Endothelial cell of umbilical vein (primary cell): ENCODE data around the gene SKIC3. TPM values are rescaled to one million over a fixed set of nuclear protein-coding genes. Genes with fewer than 3 reads are reported as not detected.

Experiments
- BruUV-seq: library from RNA; stranded (reverse); fragments of 400-500 nt; replicated peaks from 2 replicates; lab custom pipeline; 2021; lab: Mats Ljungman, UMichigan
- CTCF ChIA-PET: fragments of 300-600, 350-600 bp; sonication (Branson Sonifier 250); formaldehyde crosslinking; loops from one replicate; lab custom pipeline; 2021; ENCODE audit warnings: antibody characterized with exemption, inconsistent platforms; lab: Charles Lee
- POLR2A ChIA-PET: fragments of 300-600, 350-600 bp; sonication (Branson Sonifier 250); formaldehyde crosslinking; loops from one replicate; lab custom pipeline; 2021; ENCODE audit warnings: antibody characterized with exemption, inconsistent platforms; lab: Charles Lee
- DNase-seq: peaks from one replicate; pipeline ENCODE4 v3.0.0-alpha.2; 2011; ENCODE audit warnings: low read depth, low spot score
- FAIRE-seq: peaks from 2 replicates; lab custom pipeline; 2011; peaks lifted over from hg19 to GRCh38; lab: Jason Lieb, UNC
- H2AFZ ChIP-seq: 2 replicates; pipeline ENCODE4 v1.6.0; 2012; ENCODE audit warnings: low read depth, low read length, control low read depth, inconsistent platforms
- H3K27ac ChIP-seq: 2 replicates; pipeline ENCODE4 v1.5.1; 2011; ENCODE audit warnings: low read depth, mild to moderate bottlenecking, control low read depth, low read length, moderate library complexity; ENCODE audit not compliant: insufficient read depth
- H3K27me3 ChIP-seq, 2 experiments: 2 replicates each; pipeline versions ENCODE4 v1.6.0 to v1.6.1; 2011; ENCODE audit warnings: low read length in 2 of 2, mixed read lengths in 1 of 2; ENCODE audit not compliant: control insufficient read depth in 2 of 2, insufficient read depth in 2 of 2
- H3K36me3 ChIP-seq, 2 experiments: 2 replicates in 1 of 2; 3 replicates in 1 of 2; pipeline ENCODE4 v1.5.1; 2011; ENCODE audit warnings: low read length in 2 of 2, mild to moderate bottlenecking in 1 of 2, moderate library complexity in 1 of 2; ENCODE audit not compliant: control insufficient read depth in 2 of 2, insufficient read depth in 2 of 2; ENCODE audit errors: extremely low read depth in 1 of 2
- H3K4me1 ChIP-seq: 3 replicates; pipeline ENCODE4 v1.5.1; 2011; ENCODE audit warnings: mild to moderate bottlenecking, low read length; ENCODE audit not compliant: control insufficient read depth, insufficient read depth; ENCODE audit errors: extremely low read depth
- H3K4me2 ChIP-seq: 2 replicates; pipeline ENCODE4 v1.6.1; 2011; ENCODE audit warnings: low read length, control low read depth, mixed read lengths; ENCODE audit not compliant: insufficient read depth
- H3K4me3 ChIP-seq, 3 experiments: fragments of 200-600 bp in 1 of 3; sonication (generic), shearing (Covaris generic) in 1 of 3; replicated peaks in 1 of 3; 2 replicates each; pipeline ENCODE4 v1.5.1; 2011 to 2016; ENCODE audit warnings: control low read depth in 3 of 3, low read length in 3 of 3, mild to moderate bottlenecking in 2 of 3, inconsistent platforms in 1 of 3, low read depth in 1 of 3, moderate library complexity in 1 of 3; ENCODE audit not compliant: insufficient read depth in 1 of 3
- H3K79me2 ChIP-seq: 2 replicates; pipeline ENCODE4 v1.6.0; 2012; ENCODE audit warnings: low read length, inconsistent platforms; ENCODE audit not compliant: control insufficient read depth, insufficient read depth
- H3K9ac ChIP-seq: replicated peaks from 2 replicates; pipeline ENCODE3; 2011; ENCODE audit warnings: low read length, control low read depth; ENCODE audit not compliant: insufficient read depth; ENCODE audit errors: extremely low read depth
- H3K9me1 ChIP-seq: replicated peaks from 3 replicates; pipeline ENCODE4 v1.6.0; 2011; ENCODE audit warnings: mild to moderate bottlenecking, low read length; ENCODE audit not compliant: control insufficient read depth, insufficient read depth; ENCODE audit errors: extremely low read depth
- H3K9me3 ChIP-seq: replicated peaks from 2 replicates; pipeline ENCODE4 v1.5.1; 2012; ENCODE audit warnings: low read length, inconsistent platforms; ENCODE audit not compliant: control insufficient read depth, insufficient read depth
- H4K20me1 ChIP-seq: replicated peaks from 2 replicates; pipeline ENCODE3; 2011; ENCODE audit warnings: mild to moderate bottlenecking, low read length; ENCODE audit not compliant: control insufficient read depth, insufficient read depth; ENCODE audit errors: extremely low read depth
- EZH2 ChIP-seq: IDR thresholded peaks from 2 replicates; pipeline ENCODE4 v1.6.1; 2012; ENCODE audit warnings: borderline replicate concordance, low read depth, mild to moderate bottlenecking, moderate library complexity, low read length, inconsistent platforms; ENCODE audit not compliant: severe bottlenecking
- FOS ChIP-seq: IDR thresholded peaks from 2 replicates; pipeline ENCODE4 v1.6.1; 2011; ENCODE audit warnings: mild to moderate bottlenecking, low read length, moderate library complexity, borderline replicate concordance; ENCODE audit not compliant: insufficient read depth
- GATA2 ChIP-seq: IDR thresholded peaks from 2 replicates; pipeline ENCODE4 v1.7.0; 2011; ENCODE audit warnings: low read depth, mild to moderate bottlenecking, moderate library complexity, mixed read lengths, low read length; ENCODE audit not compliant: insufficient read length, insufficient read depth
- JUN ChIP-seq: IDR thresholded peaks from 2 replicates; pipeline ENCODE4 v1.6.1; 2011; ENCODE audit warnings: borderline replicate concordance, low read depth; ENCODE audit not compliant: insufficient read length, insufficient read depth
- MYC ChIP-seq: IDR thresholded peaks from one replicate; pipeline ENCODE4 v1.6.1; 2011; ENCODE audit warnings: mild to moderate bottlenecking, low read depth, low read length
- POLR2A ChIP-seq: IDR thresholded peaks from 2 replicates; pipeline ENCODE4 v1.6.1; 2012; ENCODE audit warnings: low read depth, mild to moderate bottlenecking, control low read depth, low read length
- POLR2AphosphoS5 ChIP-seq: IDR thresholded peaks from 2 replicates; pipeline ENCODE4 v1.6.1; 2012; ENCODE audit warnings: low read depth, mild to moderate bottlenecking, control low read depth, low read length, moderate library complexity; ENCODE audit not compliant: insufficient read depth
- dilution Hi-C: fragments of 300-500 bp; cut with MboI; formaldehyde crosslinking; loops from one replicate; pipeline ENCODE4 v1.15.0; 2019; ENCODE audit warnings: low sequenced_read_pairs; ENCODE audit not compliant: extremely low pct_ligation_motif_present
- intact Hi-C: fragments of 100-400 bp; cut with micrococcal nuclease; formaldehyde crosslinking; loops from one replicate; pipeline ENCODE4 v1.10.0; 2022
- polyA plus RNA-seq, 4 experiments: library from polyadenylated mRNA; depleted of rRNA in 3 of 4; stranded (reverse) in 3 of 4; unstranded in 1 of 4; fragments of >200 nt; gene quantifications; 2 replicates each; pipeline versions ENCODE4 v1.2.1 to v1.2.3, GENCODE V29; 2011 to 2012; ENCODE audit warnings: missing spikeins in 1 of 4
- total RNA-seq: library from RNA; stranded (reverse); gene quantifications from 2 replicates; pipeline ENCODE4 v1.2.3, GENCODE V29; 2021
- TF ChIP-seq, protein P1 (sequence below), 2 donors: IDR thresholded peaks; 1 replicate in 1 of 2; 2 replicates in 1 of 2; pipeline ENCODE4 v1.5.1; 2011; ENCODE audit warnings: low read length in 2 of 2, mild to moderate bottlenecking in 2 of 2, moderate library complexity in 2 of 2, control low read depth in 1 of 2, inconsistent platforms in 1 of 2, low read depth in 1 of 2; ENCODE audit not compliant: insufficient read depth in 1 of 2; ENCODE audit errors: extremely low read depth in 1 of 2
- TF ChIP-seq, protein P2 (sequence below): IDR thresholded peaks from 2 replicates; pipeline ENCODE4 v1.6.1; 2011; ENCODE audit not compliant: insufficient read depth, insufficient read length

SKIC3 gene
- total and polyA plus RNA-seq, 2 donors (not counting 3 experiments of a cell fraction or from before 2014, with no cell fraction given): 18.8 to 100 TPM

DNA sequence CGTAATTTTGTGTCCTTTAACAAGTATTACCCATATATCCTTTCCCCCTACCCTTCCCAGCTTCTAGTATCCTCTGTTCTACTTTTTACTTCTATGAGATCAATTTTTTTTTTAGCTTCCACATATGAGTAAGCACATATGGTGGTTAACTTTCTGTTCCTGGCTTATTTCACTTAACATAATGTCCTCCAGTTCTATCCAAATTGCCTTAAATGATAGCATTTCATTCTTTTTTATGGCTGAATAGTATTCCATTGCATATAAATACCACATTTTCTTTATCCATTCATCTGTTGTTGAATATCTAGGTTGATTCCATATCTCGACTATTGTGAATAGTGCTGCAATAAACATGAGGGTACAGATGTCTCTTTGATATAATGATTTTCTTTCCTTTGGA lies 36.4 kb downstream of the SKIC3 start:
- Histone ChIP-seq H3K27me3 (no peaks in the 10 kb centered on the region), H3K4me1 (no peaks in the 10 kb centered on the region), H3K27ac (no peak overlapping the region), H2AFZ (no peak overlapping the region), H3K9ac (no peak overlapping the region), H4K20me1 (no peaks in the 10 kb centered on the region), H3K9me3 (no peaks in the 10 kb centered on the region), H3K4me2 (no peak overlapping the region), H3K36me3 (peaks cover 9 to 35% of the 10 kb centered on the region in 2 experiments), H3K9me1 (no peaks in the 10 kb centered on the region), H3K4me3 (no peak overlapping the region), H3K79me2 (no peaks in the 10 kb centered on the region)
- FAIRE-seq: no peak
- ChIA-PET POLR2A (no interaction called here), CTCF (interaction anchor here (0.7 kb wide), 1 partner anchor 235 kb away, joined by 3 read pairs; no protein-coding TSS in a partner anchor)
- dilution Hi-C loops: no loop called here
- intact Hi-C loops: no loop called here
- TF ChIP-seq, protein P1, sequence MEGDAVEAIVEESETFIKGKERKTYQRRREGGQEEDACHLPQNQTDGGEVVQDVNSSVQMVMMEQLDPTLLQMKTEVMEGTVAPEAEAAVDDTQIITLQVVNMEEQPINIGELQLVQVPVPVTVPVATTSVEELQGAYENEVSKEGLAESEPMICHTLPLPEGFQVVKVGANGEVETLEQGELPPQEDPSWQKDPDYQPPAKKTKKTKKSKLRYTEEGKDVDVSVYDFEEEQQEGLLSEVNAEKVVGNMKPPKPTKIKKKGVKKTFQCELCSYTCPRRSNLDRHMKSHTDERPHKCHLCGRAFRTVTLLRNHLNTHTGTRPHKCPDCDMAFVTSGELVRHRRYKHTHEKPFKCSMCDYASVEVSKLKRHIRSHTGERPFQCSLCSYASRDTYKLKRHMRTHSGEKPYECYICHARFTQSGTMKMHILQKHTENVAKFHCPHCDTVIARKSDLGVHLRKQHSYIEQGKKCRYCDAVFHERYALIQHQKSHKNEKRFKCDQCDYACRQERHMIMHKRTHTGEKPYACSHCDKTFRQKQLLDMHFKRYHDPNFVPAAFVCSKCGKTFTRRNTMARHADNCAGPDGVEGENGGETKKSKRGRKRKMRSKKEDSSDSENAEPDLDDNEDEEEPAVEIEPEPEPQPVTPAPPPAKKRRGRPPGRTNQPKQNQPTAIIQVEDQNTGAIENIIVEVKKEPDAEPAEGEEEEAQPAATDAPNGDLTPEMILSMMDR (IDR thresholded peaks at IDR 0.05; ENCODE audit: extremely low read depth in 1 of 2, insufficient read depth in 1 of 2, low read depth in 1 of 2, low read length in 2 of 2): no peak
- TF ChIP-seq GATA2 (no peak), EZH2 (no peak), FOS (no peak), JUN (no peak), MYC (no peak), POLR2A (no peak), POLR2AphosphoS5 (no peak)
- TF ChIP-seq, protein P2, sequence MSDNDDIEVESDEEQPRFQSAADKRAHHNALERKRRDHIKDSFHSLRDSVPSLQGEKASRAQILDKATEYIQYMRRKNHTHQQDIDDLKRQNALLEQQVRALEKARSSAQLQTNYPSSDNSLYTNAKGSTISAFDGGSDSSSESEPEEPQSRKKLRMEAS: no peak
- no TSS peak for BruUV-seq
- DNase-seq: no peak
